GM18505 (cell line): ENCODE data around the gene PTPRN2.
"Not testable (repeated sequence)": the region's sequence is repeated elsewhere in the genome, so short reads cannot be mapped to it uniquely, and the experiment has no call there.

ENCODE experiments used
- ATAC-seq: cut with Tn5 transposase; IDR thresholded peaks from one replicate; pipeline ENCODE4 v1.9.1; 2021; ENCODE audit not compliant: unreplicated experiment
- POLR2A ChIP-seq: IDR thresholded peaks from 4 replicates; pipeline ENCODE4 v1.6.1; 2011; ENCODE audit warnings: borderline replicate concordance; ENCODE audit not compliant: insufficient read depth, insufficient read length; ENCODE audit errors: extremely low read depth

The PTPRN2 gene

GRCh38 chr7:157493776-157494175 is 1093.8 kb downstream of the PTPRN2 start:
- no peak for TF ChIP-seq POLR2A
- ATAC-seq = no peak

DNA sequence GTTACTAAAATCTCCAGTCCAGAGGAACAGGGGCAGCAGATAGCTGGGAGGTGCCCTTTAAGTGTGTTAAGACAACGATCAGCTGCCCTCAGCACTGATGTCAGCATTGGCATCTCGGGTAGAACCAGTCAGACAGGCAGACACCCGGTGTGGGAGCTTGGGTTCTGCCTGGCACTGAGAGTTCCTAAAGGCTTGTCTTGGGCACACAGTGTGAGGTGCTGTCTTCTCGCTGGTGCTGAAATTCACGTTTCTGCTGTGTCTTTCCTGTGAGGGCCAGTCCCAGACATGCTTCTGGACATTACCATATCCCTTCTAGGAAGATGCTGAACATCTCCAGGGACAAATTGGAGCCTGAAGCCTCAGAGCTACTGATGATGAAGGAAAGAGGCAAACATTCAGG is 1094.6 kb downstream of the PTPRN2 start:
- TF ChIP-seq POLR2A = no peak
- ATAC-seq = no peak

GRCh38 chr7:157490465-157490912 is 1097.1 kb downstream of the PTPRN2 start:
- ATAC-seq = no peak
- no peak for TF ChIP-seq POLR2A

DNA sequence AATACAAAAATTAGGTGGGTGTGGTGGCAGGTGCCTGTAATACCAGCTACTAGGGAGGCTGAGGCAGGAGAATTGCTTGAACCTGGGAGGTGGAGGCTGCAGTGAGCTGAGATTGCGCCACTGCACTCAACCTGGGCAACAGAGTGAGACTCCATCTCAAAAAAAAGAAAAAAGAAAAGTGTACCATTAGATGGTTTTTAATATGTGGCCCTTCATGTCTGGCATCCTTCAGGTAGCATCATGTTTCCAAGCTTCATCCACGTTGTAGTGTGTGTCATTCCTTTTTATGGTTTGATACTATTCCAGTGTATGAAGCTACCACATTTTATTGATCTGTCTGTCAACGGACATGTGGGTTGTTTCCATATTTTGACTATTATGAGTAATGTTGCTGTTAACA is 1097.8 kb downstream of the PTPRN2 start:
- not testable (repeated sequence) for ATAC-seq
